PC-3 (cell line): ENCODE data around the gene RBMS3.

ENCODE experiments used
- EZH2 ChIP-seq: fragments of 300-600 bp; sonication (generic); IDR thresholded peaks from one replicate; pipeline ENCODE4 v1.6.1; 2017; ENCODE audit warnings: antibody characterized with exemption, mild to moderate bottlenecking, low read length; ENCODE audit not compliant: unreplicated experiment
- EZH2phosphoT487 ChIP-seq: fragments of 300-600 bp; sonication (generic); IDR thresholded peaks from 2 replicates; pipeline ENCODE4 v1.6.1; 2018; ENCODE audit warnings: mild to moderate bottlenecking, antibody characterized with exemption, low read length, borderline replicate concordance
- TF ChIP-seq, protein P1 (sequence below): fragments of 300-600 bp; sonication (generic); conservative IDR thresholded peaks from 2 replicates; pipeline ENCODE4 v1.5.1; 2017; ENCODE audit warnings: antibody characterized with exemption, low read depth, mild to moderate bottlenecking, low read length

GRCh38 chr3:29521751-29522150 is 240.9 kb downstream of the RBMS3 start:
- TF ChIP-seq EZH2phosphoT487 (no peak), EZH2 (no peak)
- TF ChIP-seq, protein P1, sequence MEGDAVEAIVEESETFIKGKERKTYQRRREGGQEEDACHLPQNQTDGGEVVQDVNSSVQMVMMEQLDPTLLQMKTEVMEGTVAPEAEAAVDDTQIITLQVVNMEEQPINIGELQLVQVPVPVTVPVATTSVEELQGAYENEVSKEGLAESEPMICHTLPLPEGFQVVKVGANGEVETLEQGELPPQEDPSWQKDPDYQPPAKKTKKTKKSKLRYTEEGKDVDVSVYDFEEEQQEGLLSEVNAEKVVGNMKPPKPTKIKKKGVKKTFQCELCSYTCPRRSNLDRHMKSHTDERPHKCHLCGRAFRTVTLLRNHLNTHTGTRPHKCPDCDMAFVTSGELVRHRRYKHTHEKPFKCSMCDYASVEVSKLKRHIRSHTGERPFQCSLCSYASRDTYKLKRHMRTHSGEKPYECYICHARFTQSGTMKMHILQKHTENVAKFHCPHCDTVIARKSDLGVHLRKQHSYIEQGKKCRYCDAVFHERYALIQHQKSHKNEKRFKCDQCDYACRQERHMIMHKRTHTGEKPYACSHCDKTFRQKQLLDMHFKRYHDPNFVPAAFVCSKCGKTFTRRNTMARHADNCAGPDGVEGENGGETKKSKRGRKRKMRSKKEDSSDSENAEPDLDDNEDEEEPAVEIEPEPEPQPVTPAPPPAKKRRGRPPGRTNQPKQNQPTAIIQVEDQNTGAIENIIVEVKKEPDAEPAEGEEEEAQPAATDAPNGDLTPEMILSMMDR, result no peak
